ENCODE data around the gene PMM2. TPM values are rescaled to one million over a fixed set of nuclear protein-coding genes. Genes with fewer than 3 reads are reported as not detected.

Gene PMM2
- total and polyA plus RNA-seq, 2 experiments from 2014 or later: 39.6 to 46.4 TPM

- H3K9me3 ChIP-seq (ENCODE audit: low read depth): no peaks in the 10 kb centered on the region
- WGBS, 2 experiments (ENCODE audit: low coverage in 1 of 2, low lambda C conversion rate in 2 of 2, missing lambda C conversion rate in 2 of 2): 84 to 91% methylated on average over 15 to 16 of the region's 16 CpGs
- peaks cover 59% of the 10 kb centered on the region for H3K36me3 ChIP-seq (ENCODE audit: low read depth)
- in situ Hi-C loops (cut with MboI): loop anchor here (10.0 kb wide), 1 partner anchor 113 kb away; no protein-coding TSS in a partner anchor
- H3K79me2 ChIP-seq (ENCODE audit: insufficient read depth): no peaks in the 10 kb centered on the region
- H3K27me3 ChIP-seq (replicated peaks; ENCODE audit: insufficient read depth): no peaks in the 10 kb centered on the region
- peaks cover 10% of the 10 kb centered on the region for H3K4me1 ChIP-seq (ENCODE audit: insufficient read depth)
- TF ChIP-seq EZH2 (IDR thresholded peaks at IDR 0.05; ENCODE audit: insufficient read depth, poor library complexity, severe bottlenecking) (no peak), EZH2phosphoT487 (IDR thresholded peaks at IDR 0.05; ENCODE audit: insufficient read depth, low read depth) (no peak)
- H4K20me1 ChIP-seq (ENCODE audit: insufficient read depth): no peaks in the 10 kb centered on the region
- no peak overlapping the region for H3K9ac ChIP-seq
- no peak overlapping the region for H3K27ac ChIP-seq
- peaks cover 14% of the 10 kb centered on the region for H3F3A ChIP-seq (ENCODE audit: insufficient read depth)
- DNase-seq: no peak
- no peak overlapping the region for H3K4me2 ChIP-seq (ENCODE audit: unreplicated experiment)
- no peak overlapping the region for H3K4me3 ChIP-seq
- H3K9me2 ChIP-seq (ENCODE audit: insufficient read depth): no peaks in the 10 kb centered on the region
- H2AFZ ChIP-seq: no peak overlapping the region
Measured at GRCh38 chr16:8892101-8892575, 94.5 kb downstream of the PMM2 start.

DNA sequence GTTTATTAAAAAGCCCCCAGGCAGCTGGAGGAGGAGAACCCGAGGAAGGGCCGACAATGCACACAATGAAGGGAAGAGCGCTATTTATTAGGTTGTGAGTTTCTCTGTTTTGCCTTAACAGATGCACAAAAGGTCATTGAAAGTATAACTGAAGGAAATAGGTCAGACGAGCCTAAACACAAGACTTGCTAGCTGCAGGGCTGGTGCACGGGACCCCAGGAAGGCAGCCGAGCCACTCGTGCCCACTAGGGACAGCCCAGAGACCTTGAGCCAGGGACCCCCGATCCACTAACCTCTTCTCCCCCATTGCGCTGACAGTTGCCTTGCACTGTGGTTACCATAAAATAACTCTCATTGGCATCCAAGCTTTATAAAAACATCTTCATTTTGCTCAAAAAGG lies 95.8 kb downstream of the PMM2 start:
- Histone ChIP-seq H3K4me1 (ENCODE audit: insufficient read depth) (peaks cover 2% of the 10 kb centered on the region), H2AFZ (no peak overlapping the region), H3F3A (ENCODE audit: insufficient read depth) (peaks cover 10% of the 10 kb centered on the region; the same call in 1 of the 2 replicates), H3K9ac (no peak overlapping the region), H3K4me3 (no peak overlapping the region), H3K27me3 (replicated peaks; ENCODE audit: insufficient read depth) (no peaks in the 10 kb centered on the region), H3K79me2 (ENCODE audit: insufficient read depth) (no peaks in the 10 kb centered on the region), H3K36me3 (ENCODE audit: low read depth) (peaks cover 66% of the 10 kb centered on the region), H3K9me3 (ENCODE audit: low read depth) (no peaks in the 10 kb centered on the region), H3K9me2 (ENCODE audit: insufficient read depth) (no peaks in the 10 kb centered on the region), H3K27ac (no peak overlapping the region), H3K4me2 (ENCODE audit: unreplicated experiment) (no peak overlapping the region), H4K20me1 (ENCODE audit: insufficient read depth) (no peaks in the 10 kb centered on the region)
- in situ Hi-C loops (cut with MboI): loop anchor here (10.0 kb wide), 1 partner anchor 111 kb away; no protein-coding TSS in a partner anchor
- TF ChIP-seq EZH2phosphoT487 (IDR thresholded peaks at IDR 0.05; ENCODE audit: insufficient read depth, low read depth) (no peak), EZH2 (IDR thresholded peaks at IDR 0.05; ENCODE audit: insufficient read depth, poor library complexity, severe bottlenecking) (no peak)
- 85% methylated on average over 9 of the region's 9 CpGs for WGBS, 2 experiments (ENCODE audit: low coverage in 1 of 2, low lambda C conversion rate in 2 of 2, missing lambda C conversion rate in 2 of 2)
- DNase-seq: no peak

DNA sequence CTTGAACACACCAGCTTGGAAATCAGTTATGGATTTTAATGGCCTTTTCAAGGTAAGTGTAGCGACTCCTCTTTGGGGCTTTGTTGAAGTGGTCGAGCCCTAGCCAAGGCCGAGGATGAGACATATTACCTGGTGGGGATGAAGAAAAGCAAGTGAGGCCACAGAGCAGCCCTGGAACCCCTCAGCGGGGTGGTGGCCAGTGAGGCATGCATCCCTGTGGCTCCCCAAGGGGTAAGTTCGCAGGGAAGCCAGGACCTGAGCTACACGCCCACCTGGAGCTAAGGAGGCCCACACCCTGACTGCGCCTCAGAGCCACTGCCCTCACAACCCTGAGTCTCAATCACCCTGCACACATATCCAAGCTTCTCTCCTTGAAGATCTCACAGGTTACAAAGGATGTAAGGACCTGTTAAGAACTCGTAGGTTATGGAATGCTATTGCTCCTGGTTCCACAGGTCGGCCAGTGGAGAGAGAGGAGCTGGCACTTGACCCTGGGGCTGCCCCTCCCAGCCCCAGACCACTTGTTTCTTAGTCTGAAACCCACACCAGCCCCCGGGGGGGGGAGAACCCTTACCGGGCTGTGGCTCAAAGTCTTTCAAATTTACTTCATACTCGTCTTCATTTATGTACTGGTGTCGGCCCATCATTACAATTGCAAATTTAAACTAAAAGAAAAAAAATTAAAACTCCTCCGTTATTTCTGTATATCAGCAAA lies 96.5 kb downstream of the PMM2 start:
- Histone ChIP-seq H3K79me2 (ENCODE audit: insufficient read depth) (no peaks in the 10 kb centered on the region), H3K9ac (no peak overlapping the region), H3K4me2 (ENCODE audit: unreplicated experiment) (no peak overlapping the region), H3K4me1 (ENCODE audit: insufficient read depth) (no peaks in the 10 kb centered on the region), H3K36me3 (ENCODE audit: low read depth) (peaks cover 73% of the 10 kb centered on the region), H3K27me3 (replicated peaks; ENCODE audit: insufficient read depth) (no peaks in the 10 kb centered on the region), H3K9me3 (ENCODE audit: low read depth) (no peaks in the 10 kb centered on the region), H3K9me2 (ENCODE audit: insufficient read depth) (no peaks in the 10 kb centered on the region), H4K20me1 (ENCODE audit: insufficient read depth) (no peaks in the 10 kb centered on the region), H2AFZ (no peak overlapping the region), H3F3A (ENCODE audit: insufficient read depth) (peaks cover 10% of the 10 kb centered on the region; the same call in 1 of the 2 replicates), H3K27ac (no peak overlapping the region), H3K4me3 (no peak overlapping the region)
- in situ Hi-C loops (cut with MboI): loop anchor here (10.0 kb wide), 1 partner anchor 111 kb away; no protein-coding TSS in a partner anchor
- WGBS, 2 experiments (ENCODE audit: low coverage in 1 of 2, low lambda C conversion rate in 2 of 2, missing lambda C conversion rate in 2 of 2): 89 to 92% methylated on average over 14 of the region's 14 CpGs
- DNase-seq: no peak
- TF ChIP-seq EZH2phosphoT487 (IDR thresholded peaks at IDR 0.05; ENCODE audit: insufficient read depth, low read depth): no peak
- no peak for TF ChIP-seq EZH2 (IDR thresholded peaks at IDR 0.05; ENCODE audit: insufficient read depth, poor library complexity, severe bottlenecking)

GRCh38 chr16:8894736-8895334 lies 97.2 kb downstream of the PMM2 start:
- peaks cover 10% of the 10 kb centered on the region; the same call in 1 of the 2 replicates for H3F3A ChIP-seq (ENCODE audit: insufficient read depth)
- peaks cover 80% of the 10 kb centered on the region for H3K36me3 ChIP-seq (ENCODE audit: low read depth)
- TF ChIP-seq EZH2phosphoT487 (IDR thresholded peaks at IDR 0.05; ENCODE audit: insufficient read depth, low read depth): no peak
- no peak for TF ChIP-seq EZH2 (IDR thresholded peaks at IDR 0.05; ENCODE audit: insufficient read depth, poor library complexity, severe bottlenecking)
- 93% methylated on average over 21 of the region's 21 CpGs for WGBS, 2 experiments (ENCODE audit: low coverage in 1 of 2, low lambda C conversion rate in 2 of 2, missing lambda C conversion rate in 2 of 2)
- H3K9me2 ChIP-seq (ENCODE audit: insufficient read depth): no peaks in the 10 kb centered on the region
- no peak overlapping the region for H3K27ac ChIP-seq
- H3K9ac ChIP-seq: no peak overlapping the region
- H3K9me3 ChIP-seq (ENCODE audit: low read depth): no peaks in the 10 kb centered on the region
- DNase-seq: no peak
- in situ Hi-C loops (cut with MboI): loop anchor here (10.0 kb wide), 1 partner anchor 110 kb away; no protein-coding TSS in a partner anchor
- no peaks in the 10 kb centered on the region for H3K4me1 ChIP-seq (ENCODE audit: insufficient read depth)
- H3K4me3 ChIP-seq: no peak overlapping the region
- H3K4me2 ChIP-seq (ENCODE audit: unreplicated experiment): no peak overlapping the region
- no peak overlapping the region for H2AFZ ChIP-seq
- no peaks in the 10 kb centered on the region for H3K27me3 ChIP-seq (replicated peaks; ENCODE audit: insufficient read depth)
- no peaks in the 10 kb centered on the region for H3K79me2 ChIP-seq (ENCODE audit: insufficient read depth)
- H4K20me1 ChIP-seq (ENCODE audit: insufficient read depth): no peaks in the 10 kb centered on the region
